HepG2 (cell line): Measurements from ENCODE around the gene TRAPPC12. TPM values are rescaled to one million over a fixed set of nuclear protein-coding genes. Genes with fewer than 3 reads are reported as not detected.

ENCODE experiments used
- ATAC-seq: fragments of 200-7000 bp; cut with Tn5 transposase; 3 replicates; pipeline ENCODE4 v1.9.1; 2020; ENCODE audit warnings: mild to moderate bottlenecking, moderate library complexity
- BruUV-seq: library from RNA; stranded (reverse); fragments of 400-500 nt; replicated peaks from 2 replicates; lab custom pipeline; 2021; lab: Mats Ljungman, UMichigan
- CTCF ChIA-PET: fragments of 300-600 bp; formaldehyde crosslinking; extraction: SDS; loops from one replicate; lab custom pipeline; 2021; ENCODE audit warnings: low total read pairs, inconsistent platforms, low intra/inter-chr PET ratio; lab: Yijun Ruan, JAX
- POLR2A ChIA-PET: fragments of 350-600 bp; sonication (Branson Sonifier 250); formaldehyde crosslinking; loops from one replicate; lab custom pipeline; 2020; ENCODE audit warnings: antibody characterized with exemption, inconsistent platforms; lab: Yijun Ruan, JAX
- DNase-seq: peaks from one replicate; pipeline ENCODE4 v3.0.0-alpha.2; 2015; ENCODE audit warnings: low spot score
- FAIRE-seq: peaks from 3 replicates; lab custom pipeline; 2011; peaks lifted over from hg19 to GRCh38; lab: Jason Lieb, UNC
- H2AFZ ChIP-seq: one replicate; pipeline ENCODE4 v1.6.1; 2011; ENCODE audit warnings: low read length, inconsistent platforms
- H3K27ac ChIP-seq: fragments of 300-600 bp; 3 replicates; pipeline ENCODE4 v1.8.0; 2011; ENCODE audit warnings: mixed run types, mild to moderate bottlenecking, mixed read lengths, low read length, inconsistent platforms; ENCODE audit not compliant: insufficient read depth; ENCODE audit errors: extremely low read length
- H3K27me3 ChIP-seq, 2 experiments: fragments of 200-600 bp in 1 of 2; 2 replicates in 1 of 2; 3 replicates in 1 of 2; pipeline versions ENCODE4 v1.6.0 to v1.8.0; 2011; ENCODE audit warnings: low read length in 2 of 2, mild to moderate bottlenecking in 2 of 2, moderate library complexity in 2 of 2, inconsistent platforms in 1 of 2; ENCODE audit not compliant: insufficient read depth in 2 of 2, control insufficient read depth in 1 of 2
- H3K36me3 ChIP-seq, 2 experiments: fragments of 200-600 bp in 1 of 2; replicated peaks in 1 of 2; 2 replicates in 1 of 2; 3 replicates in 1 of 2; pipeline versions ENCODE4 v1.5.1 to v1.8.0; 2011; ENCODE audit warnings: low read length in 2 of 2, inconsistent platforms in 1 of 2; ENCODE audit not compliant: insufficient read depth in 2 of 2, control insufficient read depth in 1 of 2
- H3K4me1 ChIP-seq: 2 replicates; pipeline ENCODE4 v1.5.1; 2012; ENCODE audit warnings: low read length, inconsistent platforms; ENCODE audit not compliant: insufficient read depth
- H3K4me2 ChIP-seq: 2 replicates; pipeline ENCODE4 v1.6.0; 2011; ENCODE audit warnings: low read depth, low read length, inconsistent platforms
- H3K4me3 ChIP-seq, 3 experiments: fragments of 200-600 bp in 1 of 3; sonication (generic), shearing (Covaris generic) in 1 of 3; replicated peaks in 1 of 3; 2 replicates each; pipeline ENCODE4 v1.5.1; 2011 to 2016; ENCODE audit warnings: low read length in 3 of 3, inconsistent platforms in 2 of 3, low read depth in 2 of 3, mild to moderate bottlenecking in 2 of 3, control low read depth in 1 of 3, mixed read lengths in 1 of 3; ENCODE audit not compliant: insufficient read depth in 1 of 3
- H3K79me2 ChIP-seq: one replicate; pipeline ENCODE4 v1.6.1; 2011; ENCODE audit warnings: low read length, inconsistent platforms; ENCODE audit not compliant: insufficient read depth
- H3K9ac ChIP-seq: 2 replicates; pipeline ENCODE4 v1.6.0; 2011; ENCODE audit warnings: mild to moderate bottlenecking, low read depth, low read length, inconsistent platforms; ENCODE audit not compliant: insufficient read depth
- H3K9me3 ChIP-seq: 2 replicates; pipeline ENCODE4 v1.5.1; 2012; ENCODE audit warnings: mild to moderate bottlenecking, low read length
- H4K20me1 ChIP-seq: 2 replicates; pipeline ENCODE4 v1.6.0; 2011; ENCODE audit warnings: inconsistent platforms, mild to moderate bottlenecking, low read length, moderate library complexity; ENCODE audit not compliant: insufficient read depth
- ELF1 ChIP-seq: sonication (generic); formaldehyde crosslinking; IDR thresholded peaks from 2 replicates; pipeline ENCODE4 v1.4.0; 2020; ENCODE audit warnings: missing genetic modification reagents
- HNF1B ChIP-seq: sonication (generic); formaldehyde crosslinking; IDR thresholded peaks from 2 replicates; pipeline ENCODE4 v1.5.1; 2020; ENCODE audit warnings: mild to moderate bottlenecking, moderate library complexity, missing genetic modification reagents
- IRX3 ChIP-seq: sonication (generic); formaldehyde crosslinking; IDR thresholded peaks from 2 replicates; pipeline ENCODE4 v1.8.1; 2023; ENCODE audit warnings: mild to moderate bottlenecking, low read depth, missing genetic modification reagents, borderline replicate concordance
- MYC ChIP-seq: sonication (generic); formaldehyde crosslinking; IDR thresholded peaks from 2 replicates; pipeline ENCODE4 v1.9.0; 2021; ENCODE audit warnings: missing genetic modification reagents, borderline replicate concordance
- RERE ChIP-seq: IDR thresholded peaks from 2 replicates; pipeline ENCODE4 v1.6.1; 2016; ENCODE audit warnings: low read depth, missing genetic modification reagents, missing compliant biosample characterization
- SMARCE1 ChIP-seq: fragments of 450-650 bp; IDR thresholded peaks from 2 replicates; pipeline ENCODE4 v1.6.1; 2017; ENCODE audit warnings: borderline replicate concordance
- XBP1 ChIP-seq: sonication (generic); formaldehyde crosslinking; IDR thresholded peaks from 2 replicates; pipeline ENCODE4 v1.5.0; 2020; ENCODE audit warnings: missing genetic modification reagents
- ZFX ChIP-seq: sonication (generic); formaldehyde crosslinking; IDR thresholded peaks from 2 replicates; pipeline ENCODE4 v1.4.0; 2020; ENCODE audit warnings: mild to moderate bottlenecking, low read depth, missing genetic modification reagents, moderate library complexity
- ZNF225 ChIP-seq: sonication (generic); formaldehyde crosslinking; IDR thresholded peaks from 2 replicates; pipeline ENCODE4 v1.4.0; 2020; ENCODE audit warnings: mild to moderate bottlenecking, missing genetic modification reagents
- ZNF383 ChIP-seq: sonication (generic); formaldehyde crosslinking; IDR thresholded peaks from 2 replicates; pipeline ENCODE4 v1.4.0; 2020; ENCODE audit warnings: missing genetic modification reagents, mild to moderate bottlenecking, borderline replicate concordance
- ZNF430 ChIP-seq: sonication (generic); formaldehyde crosslinking; IDR thresholded peaks from 2 replicates; pipeline ENCODE4 v1.9.0; 2021; ENCODE audit warnings: mild to moderate bottlenecking, missing genetic modification reagents
- ZNF552 ChIP-seq: sonication (generic); formaldehyde crosslinking; IDR thresholded peaks from 2 replicates; pipeline ENCODE4 v1.9.0; 2022; ENCODE audit warnings: missing genetic modification reagents, mild to moderate bottlenecking, borderline replicate concordance
- ZNF816 ChIP-seq: sonication (generic); formaldehyde crosslinking; IDR thresholded peaks from 2 replicates; pipeline ENCODE4 v1.8.0; 2022; ENCODE audit warnings: missing genetic modification reagents, mild to moderate bottlenecking, borderline replicate concordance
- ZNF883 ChIP-seq: sonication (generic); formaldehyde crosslinking; IDR thresholded peaks from 2 replicates; pipeline ENCODE4 v1.5.1; 2020; ENCODE audit warnings: mild to moderate bottlenecking, missing genetic modification reagents; ENCODE audit errors: not compliant biosample characterization
- WGBS: methylation state at CpG from one replicate; pipeline ENCODE4 v1.1.6; 2017; ENCODE audit warnings: low lambda C conversion rate; 5-methylcytosine and 5-hydroxymethylcytosine counted together
- in situ Hi-C: cut with HindIII; loops from 2 replicates; pipeline ENCODE4 v1.10.0; 2017; ENCODE audit warnings: low pct_unique_long_range_greater_than_20kb; ENCODE audit not compliant: extremely low pct_ligation_motif_present
- intact Hi-C: fragments of 100-400 bp; cut with micrococcal nuclease; formaldehyde crosslinking; loops from one replicate; pipeline ENCODE4 v1.10.0; 2022; ENCODE audit not compliant: unreplicated experiment
- polyA plus RNA-seq, 8 experiments: library from polyadenylated mRNA; depleted of rRNA in 3 of 8; stranded (reverse) in 7 of 8; unstranded in 1 of 8; fragments of >200 nt; fragmentation: Illumina TruSeq in 4 of 8; extraction: Trizol in 4 of 8; gene quantifications; 2 replicates each; pipeline versions ENCODE4 v1.2.1 to v1.2.3, GENCODE V29; 2011 to 2016; ENCODE audit warnings: low read depth in 4 of 8, missing spikeins in 1 of 8, mixed read lengths in 1 of 8; ENCODE audit not compliant: insufficient read depth in 1 of 8
- total RNA-seq, 5 experiments: library from RNA; depleted of rRNA; stranded (reverse); fragments of >200 nt; fragmentation: Illumina TruSeq; extraction: Trizol; gene quantifications; 2 replicates each; pipeline ENCODE4 v1.2.3, GENCODE V29; 2016; ENCODE audit warnings: low read depth in 1 of 5
- TF ChIP-seq, protein P1 (sequence below): sonication (generic); formaldehyde crosslinking; IDR thresholded peaks from 2 replicates; pipeline ENCODE4 v1.8.1; 2023; ENCODE audit warnings: missing genetic modification reagents, inconsistent platforms, borderline replicate concordance

Gene TRAPPC12
- total and polyA plus RNA-seq, 2 of the 13 experiments (the other 11 are each of a cell fraction or from before 2014, with no cell fraction given), result 46.4 to 97.7 TPM

- no peak for TF ChIP-seq ZFX (CRISPR knock-in tag)
- TF ChIP-seq, all 625 proteins: peak for 0
Observed at GRCh38 chr2:3354986-3355385, 24.5 kb upstream of the TRAPPC12 start (continued).

DNA sequence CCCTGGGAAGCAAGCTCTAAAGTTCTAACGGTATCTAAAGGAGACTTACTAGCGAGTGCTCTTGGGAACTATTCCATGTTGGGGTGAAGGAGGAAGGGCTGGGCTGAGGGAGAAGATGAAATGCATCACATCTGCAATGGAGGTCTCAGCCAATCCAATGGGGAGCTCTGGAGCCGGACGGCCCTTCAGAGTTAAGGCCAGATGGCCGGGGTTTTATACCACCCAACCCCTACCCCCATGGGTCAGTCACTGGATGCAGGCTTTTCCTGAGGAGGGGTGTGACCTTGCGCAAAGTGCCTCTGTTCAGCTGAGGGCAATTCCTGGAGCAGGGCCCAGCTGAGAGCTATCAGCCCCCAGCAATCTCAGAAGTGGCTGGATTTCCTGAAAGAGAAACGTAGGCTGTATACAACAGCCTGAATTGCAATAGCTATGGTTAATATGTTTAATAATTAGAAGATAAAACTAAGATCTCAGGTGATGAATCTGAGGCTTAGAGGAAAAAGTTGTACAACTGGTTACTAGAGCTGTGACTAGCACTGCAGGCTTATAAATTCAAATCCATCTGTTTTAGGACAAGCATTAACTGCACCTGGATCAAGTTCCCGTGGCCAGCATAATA lies 23.4 kb upstream of the TRAPPC12 start:
- in situ Hi-C loops, result no loop called here
- TF ChIP-seq ZNF430, result no peak
- no peak for TF ChIP-seq SMARCE1
- TF ChIP-seq ZNF383, result no peak
- no peak for TF ChIP-seq ZNF552
- no peak for TF ChIP-seq ZNF816 (CRISPR knock-in tag)
- TF ChIP-seq HNF1B (CRISPR knock-in tag), result no peak
- no peak for TF ChIP-seq ELF1 (CRISPR knock-in tag)
- no peak for TF ChIP-seq MYC (CRISPR knock-in tag)
- no peak for TF ChIP-seq ZNF225
- no peak for TF ChIP-seq XBP1
- TF ChIP-seq IRX3 (CRISPR knock-in tag), result no peak
- no peak for TF ChIP-seq ZNF883
- TF ChIP-seq, protein P1, sequence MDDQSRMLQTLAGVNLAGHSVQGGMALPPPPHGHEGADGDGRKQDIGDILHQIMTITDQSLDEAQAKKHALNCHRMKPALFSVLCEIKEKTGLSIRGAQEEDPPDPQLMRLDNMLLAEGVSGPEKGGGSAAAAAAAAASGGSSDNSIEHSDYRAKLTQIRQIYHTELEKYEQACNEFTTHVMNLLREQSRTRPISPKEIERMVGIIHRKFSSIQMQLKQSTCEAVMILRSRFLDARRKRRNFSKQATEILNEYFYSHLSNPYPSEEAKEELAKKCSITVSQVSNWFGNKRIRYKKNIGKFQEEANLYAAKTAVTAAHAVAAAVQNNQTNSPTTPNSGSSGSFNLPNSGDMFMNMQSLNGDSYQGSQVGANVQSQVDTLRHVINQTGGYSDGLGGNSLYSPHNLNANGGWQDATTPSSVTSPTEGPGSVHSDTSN (CRISPR knock-in tag), result no peak
- TF ChIP-seq RERE (CRISPR knock-in tag), result no peak

More for the DNA sequence above, 23.4 kb upstream of the TRAPPC12 start:
- intact Hi-C loops, result no loop called here
- no peak overlapping the region for H3K4me2 ChIP-seq
- ATAC-seq (no peak), DNase-seq (no peak), FAIRE-seq (no peak)
- POLR2A ChIA-PET, result no interaction called here
- H3K36me3 ChIP-seq, result peaks cover 7 to 24% of the 10 kb centered on the region in 2 experiments
- H4K20me1 ChIP-seq, result no peaks in the 10 kb centered on the region
- no peaks in the 10 kb centered on the region for H3K9me3 ChIP-seq
- no peak overlapping the region for H3K4me3 ChIP-seq
- no peaks in the 10 kb centered on the region for H3K27me3 ChIP-seq
- no peak overlapping the region for H2AFZ ChIP-seq
- no TSS peak for BruUV-seq
- no peak overlapping the region for H3K27ac ChIP-seq
- CTCF ChIA-PET, result no interaction called here
- H3K9ac ChIP-seq, result no peak overlapping the region
- WGBS, result 97% methylated on average over 8 of the region's 8 CpGs
- no peaks in the 10 kb centered on the region for H3K4me1 ChIP-seq
- peaks cover 45% of the 10 kb centered on the region for H3K79me2 ChIP-seq
